ENCODE results near the gene PKD1L1.

GRCh38 chr7:47944536-47945260 is 3.6 kb downstream of the PKD1L1 start:
- no peak for TF ChIP-seq CTCF (IDR thresholded peaks at IDR 0.05)
- no peak for TF ChIP-seq POLR2A (IDR thresholded peaks at IDR 0.05)
